SK-N-SH (cell line): Measurements from ENCODE around the gene NOG.

Source experiments
- EP300 ChIP-seq, 2 experiments: IDR thresholded peaks; 2 replicates each; pipeline versions ENCODE4 v1.4.0 to v1.6.1; 2012; ENCODE audit warnings: borderline replicate concordance in 1 of 2, low read depth in 1 of 2, low read length in 1 of 2
- FOXJ3 ChIP-seq: sonication (generic); formaldehyde crosslinking; IDR thresholded peaks from 2 replicates; pipeline ENCODE4 v1.5.1; 2020; ENCODE audit warnings: mild to moderate bottlenecking, missing genetic modification reagents
- GATA2 ChIP-seq: sonication (generic); formaldehyde crosslinking; IDR thresholded peaks from 2 replicates; pipeline ENCODE4 v1.5.0; 2020; ENCODE audit warnings: mild to moderate bottlenecking, missing genetic modification reagents
- JUND ChIP-seq: IDR thresholded peaks from 2 replicates; pipeline ENCODE4 v1.4.0; 2012
- MEF2A ChIP-seq: IDR thresholded peaks from 2 replicates; pipeline ENCODE4 v1.4.0; 2012; ENCODE audit warnings: low read depth, borderline replicate concordance
- MXI1 ChIP-seq: IDR thresholded peaks from 2 replicates; pipeline ENCODE4 v1.6.1; 2012; ENCODE audit warnings: mild to moderate bottlenecking, low read depth, low read length, improper control_type of control experiment
- RCOR1 ChIP-seq: fragments of 150-350 bp; IDR thresholded peaks from 2 replicates; pipeline ENCODE4 v1.6.1; 2017; ENCODE audit warnings: antibody characterized with exemption, low read length
- TEAD4 ChIP-seq: IDR thresholded peaks from 2 replicates; pipeline ENCODE4 v1.4.0; 2012; ENCODE audit warnings: mild to moderate bottlenecking, borderline replicate concordance; ENCODE audit not compliant: insufficient read depth
- TF ChIP-seq, protein P1 (sequence below): fragments of 200-600 bp; sonication (generic); IDR thresholded peaks from 2 replicates; pipeline ENCODE4 v1.6.1; 2017; ENCODE audit warnings: antibody characterized with exemption, mild to moderate bottlenecking, moderate library complexity
- TF ChIP-seq, protein P2 (sequence below): IDR thresholded peaks from 2 replicates; pipeline ENCODE4 v1.4.0; 2012; ENCODE audit warnings: low read depth, borderline replicate concordance
- TF ChIP-seq, protein P3 (sequence below): fragments of 150-350 bp; IDR thresholded peaks from 2 replicates; pipeline ENCODE4 v1.6.1; 2017; ENCODE audit warnings: antibody characterized with exemption, low read length, low read depth, borderline replicate concordance
- TF ChIP-seq, protein P4 (sequence below): IDR thresholded peaks from 2 replicates; pipeline ENCODE4 v1.4.0; 2012; ENCODE audit warnings: low read depth

DNA sequence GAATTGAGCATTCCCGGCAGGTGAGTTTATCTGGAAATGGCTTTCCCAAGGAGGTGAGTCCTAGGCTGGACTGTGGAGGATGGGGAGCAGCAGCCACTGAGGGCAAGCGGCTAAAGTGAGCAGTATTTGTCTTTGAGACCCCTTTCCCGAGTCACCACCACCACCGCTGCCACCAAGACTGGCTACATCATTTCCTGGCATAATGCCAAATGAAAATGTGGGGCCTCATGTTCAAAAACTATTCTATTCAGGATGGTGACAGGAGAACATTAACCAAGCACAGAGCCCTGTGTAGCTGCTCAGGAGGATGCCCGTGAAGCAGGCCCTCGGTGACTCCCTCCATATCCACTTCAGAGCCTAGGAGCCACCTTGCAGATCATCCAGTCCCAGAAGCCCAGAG, 46.0 kb downstream of the NOG start:
- TF ChIP-seq, protein P1, sequence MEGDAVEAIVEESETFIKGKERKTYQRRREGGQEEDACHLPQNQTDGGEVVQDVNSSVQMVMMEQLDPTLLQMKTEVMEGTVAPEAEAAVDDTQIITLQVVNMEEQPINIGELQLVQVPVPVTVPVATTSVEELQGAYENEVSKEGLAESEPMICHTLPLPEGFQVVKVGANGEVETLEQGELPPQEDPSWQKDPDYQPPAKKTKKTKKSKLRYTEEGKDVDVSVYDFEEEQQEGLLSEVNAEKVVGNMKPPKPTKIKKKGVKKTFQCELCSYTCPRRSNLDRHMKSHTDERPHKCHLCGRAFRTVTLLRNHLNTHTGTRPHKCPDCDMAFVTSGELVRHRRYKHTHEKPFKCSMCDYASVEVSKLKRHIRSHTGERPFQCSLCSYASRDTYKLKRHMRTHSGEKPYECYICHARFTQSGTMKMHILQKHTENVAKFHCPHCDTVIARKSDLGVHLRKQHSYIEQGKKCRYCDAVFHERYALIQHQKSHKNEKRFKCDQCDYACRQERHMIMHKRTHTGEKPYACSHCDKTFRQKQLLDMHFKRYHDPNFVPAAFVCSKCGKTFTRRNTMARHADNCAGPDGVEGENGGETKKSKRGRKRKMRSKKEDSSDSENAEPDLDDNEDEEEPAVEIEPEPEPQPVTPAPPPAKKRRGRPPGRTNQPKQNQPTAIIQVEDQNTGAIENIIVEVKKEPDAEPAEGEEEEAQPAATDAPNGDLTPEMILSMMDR = no peak
- TF ChIP-seq EP300 (IDR thresholded peaks at IDR 0.05; ENCODE audit: borderline replicate concordance in 1 of 2, low read depth in 1 of 2, low read length in 1 of 2) (no peak), MXI1 (no peak), JUND (no peak), MEF2A (no peak), GATA2 (CRISPR knock-in tag) (no peak), FOXJ3 (CRISPR knock-in tag) (no peak), RCOR1 (no peak), TEAD4 (no peak)
- TF ChIP-seq, protein P2, sequence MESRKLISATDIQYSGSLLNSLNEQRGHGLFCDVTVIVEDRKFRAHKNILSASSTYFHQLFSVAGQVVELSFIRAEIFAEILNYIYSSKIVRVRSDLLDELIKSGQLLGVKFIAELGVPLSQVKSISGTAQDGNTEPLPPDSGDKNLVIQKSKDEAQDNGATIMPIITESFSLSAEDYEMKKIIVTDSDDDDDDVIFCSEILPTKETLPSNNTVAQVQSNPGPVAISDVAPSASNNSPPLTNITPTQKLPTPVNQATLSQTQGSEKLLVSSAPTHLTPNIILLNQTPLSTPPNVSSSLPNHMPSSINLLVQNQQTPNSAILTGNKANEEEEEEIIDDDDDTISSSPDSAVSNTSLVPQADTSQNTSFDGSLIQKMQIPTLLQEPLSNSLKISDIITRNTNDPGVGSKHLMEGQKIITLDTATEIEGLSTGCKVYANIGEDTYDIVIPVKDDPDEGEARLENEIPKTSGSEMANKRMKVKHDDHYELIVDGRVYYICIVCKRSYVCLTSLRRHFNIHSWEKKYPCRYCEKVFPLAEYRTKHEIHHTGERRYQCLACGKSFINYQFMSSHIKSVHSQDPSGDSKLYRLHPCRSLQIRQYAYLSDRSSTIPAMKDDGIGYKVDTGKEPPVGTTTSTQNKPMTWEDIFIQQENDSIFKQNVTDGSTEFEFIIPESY = no peak
- TF ChIP-seq, protein P3, sequence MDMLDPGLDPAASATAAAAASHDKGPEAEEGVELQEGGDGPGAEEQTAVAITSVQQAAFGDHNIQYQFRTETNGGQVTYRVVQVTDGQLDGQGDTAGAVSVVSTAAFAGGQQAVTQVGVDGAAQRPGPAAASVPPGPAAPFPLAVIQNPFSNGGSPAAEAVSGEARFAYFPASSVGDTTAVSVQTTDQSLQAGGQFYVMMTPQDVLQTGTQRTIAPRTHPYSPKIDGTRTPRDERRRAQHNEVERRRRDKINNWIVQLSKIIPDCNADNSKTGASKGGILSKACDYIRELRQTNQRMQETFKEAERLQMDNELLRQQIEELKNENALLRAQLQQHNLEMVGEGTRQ = no peak
- TF ChIP-seq, protein P4, sequence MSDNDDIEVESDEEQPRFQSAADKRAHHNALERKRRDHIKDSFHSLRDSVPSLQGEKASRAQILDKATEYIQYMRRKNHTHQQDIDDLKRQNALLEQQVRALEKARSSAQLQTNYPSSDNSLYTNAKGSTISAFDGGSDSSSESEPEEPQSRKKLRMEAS = no peak
